HG03354 (cell line): ENCODE data around the gene SFRP5.

Experiments used
- ATAC-seq: cut with Tn5 transposase; IDR thresholded peaks from one replicate; pipeline ENCODE4 v1.9.1; 2021; ENCODE audit warnings: mild to moderate bottlenecking; ENCODE audit not compliant: unreplicated experiment, poor library complexity, severe bottlenecking

The SFRP5 gene

GRCh38 chr10:97743169-97743943 lies 28.4 kb downstream of the SFRP5 start:
- no peak for ATAC-seq

- no peak for ATAC-seq
Measured at GRCh38 chr10:97740613-97741012, 31.2 kb downstream of the SFRP5 start.

GRCh38 chr10:97738616-97739015 lies 33.2 kb downstream of the SFRP5 start:
- no peak for ATAC-seq

- ATAC-seq: peak; percentile 20
Measured at GRCh38 chr10:97737770-97738265, 34.0 kb downstream of the SFRP5 start.

GRCh38 chr10:97736902-97737769 lies 34.7 kb downstream of the SFRP5 start, which contains the start of gene ZFYVE27:
TSS of gene ZFYVE27 (plus strand) at chr10:97737128. CDS start at chr10:97738478, 1,350 bp downstream.
- peak; percentile 89 for ATAC-seq

- ATAC-seq: peak; percentile 8
Measured at GRCh38 chr10:97736403-97736901, 35.3 kb downstream of the SFRP5 start.

GRCh38 chr10:97734021-97734420 lies 37.8 kb downstream of the SFRP5 start:
- ATAC-seq: no peak

GRCh38 chr10:97733256-97733655 lies 38.5 kb downstream of the SFRP5 start:
- ATAC-seq: no peak

- ATAC-seq: no peak
Measured at GRCh38 chr10:97732052-97732359, 39.8 kb downstream of the SFRP5 start.

GRCh38 chr10:97731346-97732051 lies 40.3 kb downstream of the SFRP5 start:
- no peak for ATAC-seq

- no peak for ATAC-seq
Measured at GRCh38 chr10:97729014-97729413, 42.8 kb downstream of the SFRP5 start.

GRCh38 chr10:97726636-97727178 lies 45.1 kb downstream of the SFRP5 start:
- no peak for ATAC-seq

GRCh38 chr10:97724341-97724941 lies 47.4 kb downstream of the SFRP5 start:
- no peak for ATAC-seq

GRCh38 chr10:97723001-97723400 lies 48.8 kb downstream of the SFRP5 start:
- ATAC-seq: no peak

- no peak for ATAC-seq
Measured at GRCh38 chr10:97721871-97722780, 49.7 kb downstream of the SFRP5 start.

GRCh38 chr10:97719602-97720001 lies 52.2 kb downstream of the SFRP5 start:
- no peak for ATAC-seq

- ATAC-seq: no peak
Measured at GRCh38 chr10:97718659-97719142, 53.1 kb downstream of the SFRP5 start.

GRCh38 chr10:97718178-97718577 lies 53.6 kb downstream of the SFRP5 start:
- ATAC-seq: no peak
